Muscle layer of colon (tissue), 2 donors: Measurements from ENCODE around the gene EIF3B.
"Not testable (repeated sequence)": the region's sequence is repeated elsewhere in the genome, so short reads cannot be mapped to it uniquely, and the experiment has no call there.

Experiments used
- H3K27ac ChIP-seq: one replicate; pipeline ENCODE4 v1.7.0; 2013; ENCODE audit warnings: low read depth, mild to moderate bottlenecking, low read length, moderate library complexity
- H3K27me3 ChIP-seq, 2 donors: one replicate each; pipeline ENCODE4 v1.7.0; 2013; ENCODE audit warnings: low read length in 2 of 2, mild to moderate bottlenecking in 2 of 2; ENCODE audit not compliant: insufficient read depth in 2 of 2, control insufficient read depth in 1 of 2
- H3K36me3 ChIP-seq: one replicate; pipeline ENCODE4 v1.7.0; 2013; ENCODE audit warnings: mild to moderate bottlenecking, low read length; ENCODE audit not compliant: insufficient read depth
- H3K4me1 ChIP-seq: one replicate; pipeline ENCODE4 v1.7.0; 2013; ENCODE audit warnings: mild to moderate bottlenecking, low read length; ENCODE audit not compliant: insufficient read depth
- H3K4me3 ChIP-seq, 2 donors: one replicate each; pipeline ENCODE4 v1.7.0; 2013; ENCODE audit warnings: low read length in 2 of 2, low read depth in 1 of 2, mild to moderate bottlenecking in 1 of 2, moderate library complexity in 1 of 2
- H3K9ac ChIP-seq: one replicate; pipeline ENCODE4 v1.7.0; 2013; ENCODE audit warnings: low read length
- H3K9me3 ChIP-seq: one replicate; pipeline ENCODE4 v1.7.0; 2013; ENCODE audit warnings: mild to moderate bottlenecking, low read length
- donor health status: abdominal sarcoma.
- donor health status: Adenocarcinoma of cecum.

The EIF3B gene

GRCh38 chr7:2316578-2316977 is 38.0 kb upstream of the EIF3B start:
- H3K27me3 ChIP-seq = no peaks in the 10 kb centered on the region
- no peaks in the 10 kb centered on the region for H3K36me3 ChIP-seq
- no peak overlapping the region for H3K4me3 ChIP-seq
- peaks cover 6% of the 10 kb centered on the region for H3K4me1 ChIP-seq
- H3K9ac ChIP-seq = no peak overlapping the region
- H3K9me3 ChIP-seq = no peaks in the 10 kb centered on the region
- no peak overlapping the region for H3K27ac ChIP-seq

GRCh38 chr7:2317556-2318293 is 36.9 kb upstream of the EIF3B start:
- H3K9ac ChIP-seq = no peak overlapping the region
- no peaks in the 10 kb centered on the region for H3K27me3 ChIP-seq
- H3K4me1 ChIP-seq = peaks cover 6% of the 10 kb centered on the region
- H3K36me3 ChIP-seq = no peaks in the 10 kb centered on the region
- H3K27ac ChIP-seq = no peak overlapping the region
- H3K9me3 ChIP-seq = no peaks in the 10 kb centered on the region
- H3K4me3 ChIP-seq = no peak overlapping the region

GRCh38 chr7:2321020-2321419 is 33.6 kb upstream of the EIF3B start:
- H3K9ac ChIP-seq = no peak overlapping the region
- H3K27ac ChIP-seq = no peak overlapping the region
- no peaks in the 10 kb centered on the region for H3K36me3 ChIP-seq
- H3K27me3 ChIP-seq = no peaks in the 10 kb centered on the region
- no peak overlapping the region for H3K4me3 ChIP-seq
- no peaks in the 10 kb centered on the region for H3K9me3 ChIP-seq
- no peaks in the 10 kb centered on the region for H3K4me1 ChIP-seq

GRCh38 chr7:2325162-2325561 is 29.5 kb upstream of the EIF3B start:
- H3K4me3 ChIP-seq = no peak overlapping the region
- no peaks in the 10 kb centered on the region for H3K9me3 ChIP-seq
- H3K4me1 ChIP-seq = no peaks in the 10 kb centered on the region
- no peaks in the 10 kb centered on the region for H3K27me3 ChIP-seq
- no peak overlapping the region for H3K27ac ChIP-seq
- H3K36me3 ChIP-seq = no peaks in the 10 kb centered on the region
- H3K9ac ChIP-seq = no peak overlapping the region

- no peak overlapping the region for H3K4me3 ChIP-seq
- H3K27ac ChIP-seq = no peak overlapping the region
Observed at GRCh38 chr7:2326951-2327350, 27.7 kb upstream of the EIF3B start.

GRCh38 chr7:2330493-2330892 is 24.1 kb upstream of the EIF3B start:
- H3K4me1 ChIP-seq = no peaks in the 10 kb centered on the region
- no peaks in the 10 kb centered on the region for H3K36me3 ChIP-seq
- no peak overlapping the region for H3K9ac ChIP-seq
- H3K9me3 ChIP-seq = no peaks in the 10 kb centered on the region
- H3K4me3 ChIP-seq = no peak overlapping the region
- no peaks in the 10 kb centered on the region for H3K27me3 ChIP-seq
- H3K27ac ChIP-seq = no peak overlapping the region

More at GRCh38 chr7:2326951-2327350, 27.7 kb upstream of the EIF3B start:
- Histone ChIP-seq H3K27me3 (no peaks in the 10 kb centered on the region), H3K36me3 (no peaks in the 10 kb centered on the region), H3K4me1 (no peaks in the 10 kb centered on the region), H3K9ac (no peak overlapping the region), H3K9me3 (no peaks in the 10 kb centered on the region)

GRCh38 chr7:2331707-2332106 is 22.9 kb upstream of the EIF3B start:
- no peaks in the 10 kb centered on the region for H3K27me3 ChIP-seq
- no peaks in the 10 kb centered on the region for H3K4me1 ChIP-seq
- H3K27ac ChIP-seq = no peak overlapping the region
- H3K9ac ChIP-seq = no peak overlapping the region
- no peaks in the 10 kb centered on the region for H3K9me3 ChIP-seq
- no peak overlapping the region for H3K4me3 ChIP-seq
- H3K36me3 ChIP-seq = no peaks in the 10 kb centered on the region

GRCh38 chr7:2332606-2333231 is 21.9 kb upstream of the EIF3B start:
- not testable (repeated sequence) for H3K4me1 ChIP-seq, H3K27me3 ChIP-seq

GRCh38 chr7:2336626-2337299 is 17.9 kb upstream of the EIF3B start:
- H3K27ac ChIP-seq = no peak overlapping the region
- no peaks in the 10 kb centered on the region for H3K4me1 ChIP-seq
- no peaks in the 10 kb centered on the region for H3K27me3 ChIP-seq
- no peaks in the 10 kb centered on the region for H3K36me3 ChIP-seq
- no peak overlapping the region for H3K9ac ChIP-seq
- H3K9me3 ChIP-seq = no peaks in the 10 kb centered on the region
- H3K4me3 ChIP-seq = no peak overlapping the region

More at GRCh38 chr7:2332606-2333231, 21.9 kb upstream of the EIF3B start:
- H3K4me3 ChIP-seq, H3K27ac ChIP-seq, H3K9me3 ChIP-seq, H3K36me3 ChIP-seq, H3K9ac ChIP-seq: not testable (repeated sequence)

GRCh38 chr7:2347351-2348063 is 7.1 kb upstream of the EIF3B start:
- H3K4me1 ChIP-seq, H3K36me3 ChIP-seq, H3K27ac ChIP-seq, H3K27me3 ChIP-seq, H3K4me3 ChIP-seq, H3K9me3 ChIP-seq, H3K9ac ChIP-seq: not testable (repeated sequence)

- Histone ChIP-seq H3K27me3 (no peaks in the 10 kb centered on the region), H3K4me1 (peaks cover 6% of the 10 kb centered on the region), H3K9ac (no peak overlapping the region), H3K4me3 (no peak overlapping the region), H3K27ac (no peak overlapping the region), H3K36me3 (no peaks in the 10 kb centered on the region), H3K9me3 (no peaks in the 10 kb centered on the region)
Observed at GRCh38 chr7:2350055-2350454, 4.6 kb upstream of the EIF3B start.
